Thoracic aorta (tissue), 2 donors: ENCODE measurements around the gene RUNX1. TPM values are rescaled to one million over a fixed set of nuclear protein-coding genes. Genes with fewer than 3 reads are reported as not detected.

Experiments
- ATAC-seq: fragments of 150-250 bp; one replicate; pipeline ENCODE4 v1.8.0; 2017; ENCODE audit warnings: low read depth; ENCODE audit not compliant: insufficient number of reproducible peaks, low FRiP score
- DNase-seq: peaks from one replicate; pipeline ENCODE4 v3.0.0-alpha.2; 2020; ENCODE audit warnings: low spot score
- H3K27ac ChIP-seq, 2 donors: fragments of 200-600 bp; sonication (generic); 1 replicate in 1 of 2; 2 replicates in 1 of 2; pipeline ENCODE4 v1.5.1; 2016; ENCODE audit warnings: mild to moderate bottlenecking in 2 of 2, moderate library complexity in 2 of 2
- H3K27me3 ChIP-seq: fragments of 200-600 bp; sonication (generic); replicated peaks from 2 replicates; pipeline ENCODE4 v1.6.0; 2016; ENCODE audit warnings: mild to moderate bottlenecking; ENCODE audit not compliant: insufficient read depth
- H3K36me3 ChIP-seq: fragments of 200-600 bp; sonication (generic); one replicate; pipeline ENCODE4 v1.5.1; 2016
- H3K4me1 ChIP-seq, 2 donors: fragments of 200-600 bp; sonication (generic); 1 replicate in 1 of 2; 2 replicates in 1 of 2; pipeline versions ENCODE4 v1.5.1 to v1.6.0; 2016; ENCODE audit warnings: low read depth in 2 of 2, mild to moderate bottlenecking in 1 of 2; ENCODE audit not compliant: control insufficient read depth in 1 of 2
- H3K4me3 ChIP-seq: fragments of 200-600 bp; sonication (generic); 2 replicates; pipeline ENCODE4 v1.5.1; 2016; ENCODE audit warnings: mild to moderate bottlenecking
- H3K9me3 ChIP-seq: fragments of 200-600 bp; sonication (generic); 2 replicates; pipeline ENCODE4 v1.5.1; 2016
- CTCF ChIP-seq: fragments of 200-600 bp; sonication (generic); IDR thresholded peaks from one replicate; pipeline ENCODE4 v1.5.1; 2019; ENCODE audit warnings: antibody characterized with exemption
- total RNA-seq, 2 donors: library from RNA; depleted of rRNA; stranded (reverse); fragments of >200 nt; gene quantifications; one replicate each; pipeline versions ENCODE4 v1.1.0 to v1.2.3, GENCODE V29; 2016

The RUNX1 gene
- total RNA-seq, 2 donors from 2014 or later: 47.4 to 64.7 TPM

- no peak for TF ChIP-seq CTCF
- Histone ChIP-seq H3K4me3 (no peak overlapping the region), H3K4me1 (no peaks in the 10 kb centered on the region), H3K27me3 (no peaks in the 10 kb centered on the region), H3K36me3 (no peaks in the 10 kb centered on the region), H3K9me3 (no peaks in the 10 kb centered on the region), H3K27ac (no peak overlapping the region)
- ATAC-seq: no peak
- DNase-seq: no peak
These were observed 9.4 kb downstream of the RUNX1 start for GRCh38 chr21:35039595-35040289.

- Histone ChIP-seq H3K4me1 (no peaks in the 10 kb centered on the region), H3K4me3 (no peak overlapping the region), H3K9me3 (no peaks in the 10 kb centered on the region), H3K27me3 (no peaks in the 10 kb centered on the region), H3K27ac (no peak overlapping the region), H3K36me3 (no peaks in the 10 kb centered on the region)
- no peak for DNase-seq
- TF ChIP-seq CTCF: no peak
- ATAC-seq: no peak
These were observed 10.3 kb downstream of the RUNX1 start for GRCh38 chr21:35038772-35039319.

- Histone ChIP-seq H3K27ac (no peak overlapping the region), H3K9me3 (no peaks in the 10 kb centered on the region), H3K4me1 (no peaks in the 10 kb centered on the region), H3K4me3 (no peak overlapping the region), H3K36me3 (no peaks in the 10 kb centered on the region), H3K27me3 (no peaks in the 10 kb centered on the region)
- ATAC-seq (no peak), DNase-seq (no peak)
- TF ChIP-seq CTCF: no peak
These were observed 11.7 kb downstream of the RUNX1 start for GRCh38 chr21:35037384-35037765.

- H3K27me3 ChIP-seq: no peaks in the 10 kb centered on the region
- no peak for TF ChIP-seq CTCF
- no peaks in the 10 kb centered on the region for H3K36me3 ChIP-seq
- H3K9me3 ChIP-seq: no peaks in the 10 kb centered on the region
- no peak for ATAC-seq
- no peak overlapping the region for H3K4me3 ChIP-seq
- DNase-seq: no peak
- no peaks in the 10 kb centered on the region for H3K4me1 ChIP-seq
- no peak overlapping the region for H3K27ac ChIP-seq
These were observed 12.4 kb downstream of the RUNX1 start for GRCh38 chr21:35036465-35037383.

GRCh38 chr21:35035581-35035980 lies 13.5 kb downstream of the RUNX1 start:
- no peaks in the 10 kb centered on the region for H3K27me3 ChIP-seq
- no peak for TF ChIP-seq CTCF
- H3K9me3 ChIP-seq: no peaks in the 10 kb centered on the region
- ATAC-seq (no peak), DNase-seq (no peak)
- H3K4me3 ChIP-seq: no peak overlapping the region
- H3K27ac ChIP-seq: no peak overlapping the region
- H3K4me1 ChIP-seq: no peaks in the 10 kb centered on the region
- no peaks in the 10 kb centered on the region for H3K36me3 ChIP-seq
